GM18519 (cell line): Measurements from ENCODE around the gene OXSR1.
"Not testable (repeated sequence)": the region's sequence is repeated elsewhere in the genome, so short reads cannot be mapped to it uniquely, and the experiment has no call there.

ENCODE experiments used
- ATAC-seq: cut with Tn5 transposase; IDR thresholded peaks from one replicate; pipeline ENCODE4 v1.9.1; 2021; ENCODE audit warnings: mild to moderate bottlenecking, moderate library complexity; ENCODE audit not compliant: unreplicated experiment, low FRiP score

OXSR1 gene

GRCh38 chr3:38264779-38265178, 99.4 kb downstream of the OXSR1 start:
- no peak for ATAC-seq

- ATAC-seq = no peak
Observed at GRCh38 chr3:38265604-38266307, 100.4 kb downstream of the OXSR1 start, which contains the start of gene SLC22A13. Gene SLC22A13, plus strand, starts transcription at chr3:38265812. Its CDS starts 49 bp downstream, at chr3:38265861.

- ATAC-seq = no peak
Observed at GRCh38 chr3:38266810-38267209, 101.5 kb downstream of the OXSR1 start.

- no peak for ATAC-seq
Observed at GRCh38 chr3:38267662-38268061, 102.3 kb downstream of the OXSR1 start.

GRCh38 chr3:38268087-38268486, 102.8 kb downstream of the OXSR1 start:
- no peak for ATAC-seq

GRCh38 chr3:38268522-38268921, 103.2 kb downstream of the OXSR1 start:
- no peak for ATAC-seq

- no peak for ATAC-seq
Observed at GRCh38 chr3:38270606-38271005, 105.3 kb downstream of the OXSR1 start.

- ATAC-seq = no peak
Observed at GRCh38 chr3:38271553-38271952, 106.2 kb downstream of the OXSR1 start.

GRCh38 chr3:38274864-38275649, 109.7 kb downstream of the OXSR1 start:
- no peak for ATAC-seq

GRCh38 chr3:38275658-38276057, 110.3 kb downstream of the OXSR1 start:
- ATAC-seq = no peak

GRCh38 chr3:38276081-38276916, 111.0 kb downstream of the OXSR1 start:
- no peak for ATAC-seq

- no peak for ATAC-seq
Observed at GRCh38 chr3:38276917-38277630, 111.7 kb downstream of the OXSR1 start.

- ATAC-seq = no peak
Observed at GRCh38 chr3:38278841-38279240, 113.5 kb downstream of the OXSR1 start.

GRCh38 chr3:38281895-38282686, 116.8 kb downstream of the OXSR1 start, which contains the start of gene SLC22A14:
Gene SLC22A14, plus strand, starts transcription at chr3:38282294. Its CDS starts 23,733 bp downstream, at chr3:38306027.
- no peak for ATAC-seq

- ATAC-seq = no peak
Observed at GRCh38 chr3:38283810-38284755, 118.7 kb downstream of the OXSR1 start.

- no peak for ATAC-seq
Observed at GRCh38 chr3:38284756-38285150, 119.4 kb downstream of the OXSR1 start.

- ATAC-seq = not testable (repeated sequence)
Observed at GRCh38 chr3:38289286-38290217, 124.2 kb downstream of the OXSR1 start.
